SK-N-SH treated with all-trans-retinoic acid at 6 μM for 48 hours (cell line): ENCODE measurements around the gene GPR152.

Source experiments
- ATAC-seq: fragments of 200-7000 bp; cut with Tn5 transposase; 3 replicates; pipeline ENCODE4 v1.9.1; 2020; ENCODE audit warnings: mild to moderate bottlenecking, moderate library complexity
- ARNTL ChIP-seq: fragments of 450-650 bp; formaldehyde crosslinking; IDR thresholded peaks from 2 replicates; pipeline ENCODE4 v1.5.0; 2020; ENCODE audit warnings: low read depth, mild to moderate bottlenecking, moderate library complexity, borderline replicate concordance
- BACH2 ChIP-seq: fragments of 250-450 bp; sonication (Bioruptor Pico); IDR thresholded peaks from 2 replicates; pipeline ENCODE4 v1.9.0; 2021; ENCODE audit warnings: mild to moderate bottlenecking, borderline replicate concordance
- CSDC2 ChIP-seq: fragments of 250-450 bp; sonication (Bioruptor Pico); IDR thresholded peaks from 2 replicates; pipeline ENCODE4 v1.5.0; 2020; ENCODE audit warnings: mild to moderate bottlenecking, moderate library complexity
- CSRNP3 ChIP-seq: fragments of 250-450 bp; sonication (Bioruptor Pico); IDR thresholded peaks from 2 replicates; pipeline ENCODE4 v1.5.1; 2021; ENCODE audit warnings: mild to moderate bottlenecking, moderate library complexity
- ESRRG ChIP-seq: fragments of 250-450 bp; sonication (Bioruptor Pico); IDR thresholded peaks from 2 replicates; pipeline ENCODE4 v1.6.1; 2021; ENCODE audit warnings: mild to moderate bottlenecking
- GLIS3 ChIP-seq: fragments of 250-450 bp; sonication (Bioruptor Pico); IDR thresholded peaks from 2 replicates; pipeline ENCODE4 v1.5.0; 2020; ENCODE audit warnings: mild to moderate bottlenecking, moderate library complexity
- ISL1 ChIP-seq: fragments of 250-450 bp; sonication (Bioruptor Pico); IDR thresholded peaks from 2 replicates; pipeline ENCODE4 v2.1.2; 2022; ENCODE audit warnings: mild to moderate bottlenecking, moderate library complexity
- PPARA ChIP-seq: fragments of 250-450 bp; sonication (Bioruptor Pico); IDR thresholded peaks from 2 replicates; pipeline ENCODE4 v1.5.0; 2020; ENCODE audit warnings: mild to moderate bottlenecking, borderline replicate concordance
- RARB ChIP-seq: fragments of 250-450 bp; sonication (Bioruptor Pico); IDR thresholded peaks from 2 replicates; pipeline ENCODE4 v1.8.0; 2021; ENCODE audit warnings: mild to moderate bottlenecking, moderate library complexity
- SNAI2 ChIP-seq: fragments of 250-450 bp; sonication (Bioruptor Pico); IDR thresholded peaks from 2 replicates; pipeline ENCODE4 v1.5.0; 2020; ENCODE audit warnings: mild to moderate bottlenecking, moderate library complexity
- TOX ChIP-seq: fragments of 250-450 bp; sonication (Bioruptor Pico); IDR thresholded peaks from 2 replicates; pipeline ENCODE4 v1.8.0; 2021; ENCODE audit warnings: mild to moderate bottlenecking, moderate library complexity, borderline replicate concordance
- ZC3H10 ChIP-seq: fragments of 250-450 bp; sonication (Bioruptor Pico); IDR thresholded peaks from 2 replicates; pipeline ENCODE4 v1.5.1; 2021; ENCODE audit warnings: mild to moderate bottlenecking, moderate library complexity
- ZFP3 ChIP-seq: fragments of 250-450 bp; sonication (Bioruptor Pico); IDR thresholded peaks from 2 replicates; pipeline ENCODE4 v1.5.0; 2020; ENCODE audit warnings: mild to moderate bottlenecking, moderate library complexity
- ZFP30 ChIP-seq: fragments of 450-650 bp; formaldehyde crosslinking; IDR thresholded peaks from 2 replicates; pipeline ENCODE4 v1.5.0; 2022; ENCODE audit warnings: mild to moderate bottlenecking, moderate library complexity
- ZNF70 ChIP-seq: fragments of 450-650 bp; formaldehyde crosslinking; IDR thresholded peaks from 2 replicates; pipeline ENCODE4 v1.5.0; 2020; ENCODE audit warnings: mild to moderate bottlenecking, moderate library complexity
- ZNF8 ChIP-seq: fragments of 450-650 bp; formaldehyde crosslinking; IDR thresholded peaks from 2 replicates; pipeline ENCODE4 v1.5.0; 2020; ENCODE audit warnings: mild to moderate bottlenecking, moderate library complexity
- TF ChIP-seq, protein P1 (sequence below): fragments of 250-450 bp; sonication (Bioruptor Pico); IDR thresholded peaks from 2 replicates; pipeline ENCODE4 v1.5.1; 2020; ENCODE audit warnings: low read depth, mild to moderate bottlenecking, moderate library complexity
- TF ChIP-seq, protein P2 (sequence below): fragments of 250-450 bp; sonication (Bioruptor Pico); IDR thresholded peaks from 2 replicates; pipeline ENCODE4 v1.5.0; 2020; ENCODE audit warnings: mild to moderate bottlenecking, moderate library complexity
- TF ChIP-seq, protein P3 (sequence below): fragments of 250-450 bp; sonication (Bioruptor Pico); IDR thresholded peaks from 2 replicates; pipeline ENCODE4 v1.8.0; 2021; ENCODE audit warnings: low read depth, mild to moderate bottlenecking, moderate library complexity, borderline replicate concordance

Gene GPR152

GRCh38 chr11:67423891-67424613 is 28.5 kb downstream of the GPR152 start:
- ATAC-seq: no peak

DNA sequence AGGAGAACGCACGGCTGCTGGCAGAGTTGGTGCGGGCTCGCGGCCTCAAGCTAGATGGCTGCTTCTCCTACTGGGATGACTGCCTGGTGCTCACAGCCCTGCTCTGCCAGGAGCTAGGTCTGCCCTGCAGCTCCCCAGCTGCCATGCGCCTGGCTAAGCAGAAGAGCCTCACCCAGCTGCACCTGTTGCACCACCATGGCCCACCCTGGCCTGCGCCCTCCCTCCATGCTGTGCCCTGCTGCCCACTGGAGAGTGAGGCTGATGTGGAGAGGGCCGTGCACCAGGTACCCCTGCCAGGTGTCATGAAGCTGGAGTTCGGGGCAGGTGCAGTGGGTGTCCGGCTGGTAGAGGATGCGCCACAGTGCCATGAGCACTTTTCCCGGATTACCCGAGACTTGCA is 29.1 kb downstream of the GPR152 start:
- TF ChIP-seq ZC3H10 (CRISPR knock-in tag) (no peak), ZNF70 (CRISPR knock-in tag) (no peak), BACH2 (CRISPR knock-in tag) (no peak), ZNF8 (CRISPR knock-in tag) (no peak), ZFP30 (CRISPR knock-in tag) (no peak), SNAI2 (CRISPR knock-in tag) (no peak), PPARA (CRISPR knock-in tag) (no peak), CSRNP3 (CRISPR knock-in tag) (no peak), ZFP3 (CRISPR knock-in tag) (no peak), ARNTL (CRISPR knock-in tag) (no peak), ESRRG (CRISPR knock-in tag) (no peak)
- TF ChIP-seq, all 23 proteins: peak for 0
- no peak for ATAC-seq

More at GRCh38 chr11:67423891-67424613, 28.5 kb downstream of the GPR152 start:
- TF ChIP-seq, protein P1, sequence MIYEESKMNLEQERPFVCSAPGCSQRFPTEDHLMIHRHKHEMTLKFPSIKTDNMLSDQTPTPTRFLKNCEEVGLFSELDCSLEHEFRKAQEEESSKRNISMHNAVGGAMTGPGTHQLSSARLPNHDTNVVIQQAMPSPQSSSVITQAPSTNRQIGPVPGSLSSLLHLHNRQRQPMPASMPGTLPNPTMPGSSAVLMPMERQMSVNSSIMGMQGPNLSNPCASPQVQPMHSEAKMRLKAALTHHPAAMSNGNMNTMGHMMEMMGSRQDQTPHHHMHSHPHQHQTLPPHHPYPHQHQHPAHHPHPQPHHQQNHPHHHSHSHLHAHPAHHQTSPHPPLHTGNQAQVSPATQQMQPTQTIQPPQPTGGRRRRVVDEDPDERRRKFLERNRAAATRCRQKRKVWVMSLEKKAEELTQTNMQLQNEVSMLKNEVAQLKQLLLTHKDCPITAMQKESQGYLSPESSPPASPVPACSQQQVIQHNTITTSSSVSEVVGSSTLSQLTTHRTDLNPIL (CRISPR knock-in tag): no peak
- TF ChIP-seq ZNF70 (CRISPR knock-in tag) (no peak), SNAI2 (CRISPR knock-in tag) (no peak), TOX (CRISPR knock-in tag) (no peak), BACH2 (CRISPR knock-in tag) (no peak), CSDC2 (CRISPR knock-in tag) (no peak)
- TF ChIP-seq, protein P2, sequence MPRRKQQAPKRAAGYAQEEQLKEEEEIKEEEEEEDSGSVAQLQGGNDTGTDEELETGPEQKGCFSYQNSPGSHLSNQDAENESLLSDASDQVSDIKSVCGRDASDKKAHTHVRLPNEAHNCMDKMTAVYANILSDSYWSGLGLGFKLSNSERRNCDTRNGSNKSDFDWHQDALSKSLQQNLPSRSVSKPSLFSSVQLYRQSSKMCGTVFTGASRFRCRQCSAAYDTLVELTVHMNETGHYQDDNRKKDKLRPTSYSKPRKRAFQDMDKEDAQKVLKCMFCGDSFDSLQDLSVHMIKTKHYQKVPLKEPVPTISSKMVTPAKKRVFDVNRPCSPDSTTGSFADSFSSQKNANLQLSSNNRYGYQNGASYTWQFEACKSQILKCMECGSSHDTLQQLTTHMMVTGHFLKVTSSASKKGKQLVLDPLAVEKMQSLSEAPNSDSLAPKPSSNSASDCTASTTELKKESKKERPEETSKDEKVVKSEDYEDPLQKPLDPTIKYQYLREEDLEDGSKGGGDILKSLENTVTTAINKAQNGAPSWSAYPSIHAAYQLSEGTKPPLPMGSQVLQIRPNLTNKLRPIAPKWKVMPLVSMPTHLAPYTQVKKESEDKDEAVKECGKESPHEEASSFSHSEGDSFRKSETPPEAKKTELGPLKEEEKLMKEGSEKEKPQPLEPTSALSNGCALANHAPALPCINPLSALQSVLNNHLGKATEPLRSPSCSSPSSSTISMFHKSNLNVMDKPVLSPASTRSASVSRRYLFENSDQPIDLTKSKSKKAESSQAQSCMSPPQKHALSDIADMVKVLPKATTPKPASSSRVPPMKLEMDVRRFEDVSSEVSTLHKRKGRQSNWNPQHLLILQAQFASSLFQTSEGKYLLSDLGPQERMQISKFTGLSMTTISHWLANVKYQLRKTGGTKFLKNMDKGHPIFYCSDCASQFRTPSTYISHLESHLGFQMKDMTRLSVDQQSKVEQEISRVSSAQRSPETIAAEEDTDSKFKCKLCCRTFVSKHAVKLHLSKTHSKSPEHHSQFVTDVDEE (CRISPR knock-in tag): no peak
- TF ChIP-seq, all 23 proteins: peak for 0

DNA sequence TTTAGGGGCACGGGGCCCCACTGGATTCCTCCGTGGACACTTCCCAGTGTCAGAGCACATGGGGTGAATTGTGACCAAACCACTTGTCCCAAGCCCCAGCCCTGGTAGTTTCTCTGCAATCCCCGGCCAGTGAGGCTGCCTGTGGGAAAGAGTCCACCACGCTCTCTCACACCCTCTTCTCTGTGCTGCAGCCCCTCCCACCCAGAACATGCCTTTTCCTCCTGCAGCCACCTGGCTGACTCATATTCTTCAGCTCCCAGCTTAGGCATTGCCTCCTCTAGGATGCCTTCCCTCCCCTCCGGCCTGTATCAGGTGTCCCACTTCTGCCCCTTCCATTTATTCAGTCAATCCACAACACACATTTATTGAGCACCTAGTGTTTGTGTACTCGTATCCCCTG is 29.6 kb downstream of the GPR152 start:
- no peak for TF ChIP-seq SNAI2 (CRISPR knock-in tag)
- TF ChIP-seq GLIS3 (CRISPR knock-in tag): no peak
- TF ChIP-seq CSDC2 (CRISPR knock-in tag): no peak
- TF ChIP-seq ISL1 (CRISPR knock-in tag): no peak

DNA sequence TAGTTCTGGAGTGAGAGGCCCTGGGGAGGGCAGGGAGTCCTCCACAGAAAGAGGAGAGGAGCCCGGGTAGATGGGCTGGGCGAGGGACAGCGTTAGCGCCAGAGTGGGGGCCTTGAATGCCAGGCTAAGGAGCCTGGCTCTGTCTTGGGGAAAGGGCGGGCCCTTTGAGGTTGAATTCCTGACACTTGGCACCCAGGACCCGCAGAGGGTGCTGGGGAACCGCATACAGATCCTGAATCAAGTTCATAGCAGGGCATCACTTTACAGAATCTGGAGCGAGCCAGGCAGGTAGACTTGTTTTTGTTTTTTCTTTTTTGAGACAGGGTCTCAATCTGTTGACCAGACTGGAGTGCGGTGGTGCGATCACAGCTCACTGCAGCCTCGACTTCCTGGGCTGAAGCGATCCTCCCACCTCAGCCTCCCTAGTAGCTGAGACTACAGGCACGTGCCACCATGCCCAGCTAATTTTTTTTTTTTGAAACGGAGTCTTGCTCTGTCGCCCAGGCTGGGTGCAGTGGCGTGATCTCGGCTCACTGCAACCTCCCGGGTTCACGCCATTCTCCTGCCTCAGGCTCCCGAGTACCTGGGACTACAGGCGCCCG is 31.0 kb downstream of the GPR152 start:
- TF ChIP-seq CSDC2 (CRISPR knock-in tag) (no peak), CSRNP3 (CRISPR knock-in tag) (no peak), TOX (CRISPR knock-in tag) (no peak), BACH2 (CRISPR knock-in tag) (no peak), ZFP30 (CRISPR knock-in tag) (no peak), ESRRG (CRISPR knock-in tag) (no peak), RARB (CRISPR knock-in tag) (no peak), ISL1 (CRISPR knock-in tag) (no peak)
- TF ChIP-seq, protein P1 (CRISPR knock-in tag): no peak
- TF ChIP-seq, protein P3, sequence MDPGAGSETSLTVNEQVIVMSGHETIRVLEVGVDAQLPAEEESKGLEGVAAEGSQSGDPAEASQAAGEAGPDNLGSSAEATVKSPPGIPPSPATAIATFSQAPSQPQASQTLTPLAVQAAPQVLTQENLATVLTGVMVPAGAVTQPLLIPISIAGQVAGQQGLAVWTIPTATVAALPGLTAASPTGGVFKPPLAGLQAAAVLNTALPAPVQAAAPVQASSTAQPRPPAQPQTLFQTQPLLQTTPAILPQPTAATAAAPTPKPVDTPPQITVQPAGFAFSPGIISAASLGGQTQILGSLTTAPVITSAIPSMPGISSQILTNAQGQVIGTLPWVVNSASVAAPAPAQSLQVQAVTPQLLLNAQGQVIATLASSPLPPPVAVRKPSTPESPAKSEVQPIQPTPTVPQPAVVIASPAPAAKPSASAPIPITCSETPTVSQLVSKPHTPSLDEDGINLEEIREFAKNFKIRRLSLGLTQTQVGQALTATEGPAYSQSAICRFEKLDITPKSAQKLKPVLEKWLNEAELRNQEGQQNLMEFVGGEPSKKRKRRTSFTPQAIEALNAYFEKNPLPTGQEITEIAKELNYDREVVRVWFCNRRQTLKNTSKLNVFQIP (CRISPR knock-in tag): no peak
- ATAC-seq: no peak

More for the DNA sequence above, 29.6 kb downstream of the GPR152 start:
- no peak for ATAC-seq
